GM18867 (cell line): ENCODE data around the gene TRPV4.

Experiments
- ATAC-seq: cut with Tn5 transposase; IDR thresholded peaks from one replicate; pipeline ENCODE4 v1.9.1; 2021; ENCODE audit warnings: mild to moderate bottlenecking, moderate library complexity; ENCODE audit not compliant: unreplicated experiment

The TRPV4 gene

GRCh38 chr12:109808876-109809646 lies 24.1 kb downstream of the TRPV4 start:
- no peak for ATAC-seq

- no peak for ATAC-seq
Observed at GRCh38 chr12:109807954-109808643, 25.1 kb downstream of the TRPV4 start.

GRCh38 chr12:109804820-109805761 lies 28.1 kb downstream of the TRPV4 start:
- ATAC-seq: no peak

GRCh38 chr12:109803678-109804077 lies 29.5 kb downstream of the TRPV4 start:
- ATAC-seq: no peak

- no peak for ATAC-seq
Observed at GRCh38 chr12:109802828-109803227, 30.4 kb downstream of the TRPV4 start.

- no peak for ATAC-seq
Observed at GRCh38 chr12:109800536-109800935, 32.7 kb downstream of the TRPV4 start.

- ATAC-seq: no peak
Observed at GRCh38 chr12:109798691-109799090, 34.5 kb downstream of the TRPV4 start.

- ATAC-seq: no peak
Observed at GRCh38 chr12:109797905-109798669, 35.1 kb downstream of the TRPV4 start.

- no peak for ATAC-seq
Observed at GRCh38 chr12:109796057-109796456, 37.1 kb downstream of the TRPV4 start.

GRCh38 chr12:109795023-109795422 lies 38.2 kb downstream of the TRPV4 start:
- ATAC-seq: no peak

GRCh38 chr12:109793826-109794501 lies 39.2 kb downstream of the TRPV4 start:
- ATAC-seq: no peak

GRCh38 chr12:109793411-109793810 lies 39.8 kb downstream of the TRPV4 start:
- no peak for ATAC-seq

GRCh38 chr12:109792992-109793391 lies 40.2 kb downstream of the TRPV4 start:
- ATAC-seq: no peak

- ATAC-seq: no peak
Observed at GRCh38 chr12:109789526-109790048, 43.6 kb downstream of the TRPV4 start.

GRCh38 chr12:109786799-109787198 lies 46.4 kb downstream of the TRPV4 start:
- no peak for ATAC-seq

- ATAC-seq: no peak
Observed at GRCh38 chr12:109785854-109786253, 47.3 kb downstream of the TRPV4 start.

- no peak for ATAC-seq
Observed at GRCh38 chr12:109783965-109784244, 49.3 kb downstream of the TRPV4 start.

- ATAC-seq: no peak
Observed at GRCh38 chr12:109783135-109783964, 49.8 kb downstream of the TRPV4 start.

- ATAC-seq: no peak
Observed at GRCh38 chr12:109782326-109782703, 50.9 kb downstream of the TRPV4 start.
